NCI-H2196 treated with DMSO at 0.1 percent for 48 hours (cell line): ENCODE results near the gene SLAIN2.
"Not testable (repeated sequence)": the region's sequence is repeated elsewhere in the genome, so short reads cannot be mapped to it uniquely, and the experiment has no call there.

Source experiments
- DNase-seq: peaks from one replicate; lab custom pipeline; 2025; ENCODE audit not compliant: unreplicated experiment; lab: John Stamatoyannopoulos, UW

SLAIN2 gene

DNA sequence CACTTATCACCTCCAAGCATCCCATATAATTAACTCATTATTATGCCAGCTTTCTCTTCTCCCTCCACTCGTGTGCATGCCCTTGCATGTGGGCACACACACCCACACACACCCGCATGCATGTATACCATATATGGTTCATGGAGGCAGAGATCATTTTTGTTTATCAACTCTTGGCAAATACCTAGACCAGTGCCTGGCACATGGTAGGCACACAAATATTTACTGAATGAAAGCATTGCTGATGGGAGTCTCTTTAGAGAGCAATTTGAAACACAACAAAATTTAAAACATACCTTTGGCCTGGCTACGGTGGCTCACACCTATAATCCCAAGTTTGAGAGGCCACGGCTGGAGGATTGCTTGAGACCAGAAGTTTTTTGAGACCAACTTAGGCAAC lies 90.7 kb downstream of the SLAIN2 start:
- DNase-seq: no peak

GRCh38 chr4:48436318-48436717 lies 95.0 kb downstream of the SLAIN2 start:
- no peak for DNase-seq

DNA sequence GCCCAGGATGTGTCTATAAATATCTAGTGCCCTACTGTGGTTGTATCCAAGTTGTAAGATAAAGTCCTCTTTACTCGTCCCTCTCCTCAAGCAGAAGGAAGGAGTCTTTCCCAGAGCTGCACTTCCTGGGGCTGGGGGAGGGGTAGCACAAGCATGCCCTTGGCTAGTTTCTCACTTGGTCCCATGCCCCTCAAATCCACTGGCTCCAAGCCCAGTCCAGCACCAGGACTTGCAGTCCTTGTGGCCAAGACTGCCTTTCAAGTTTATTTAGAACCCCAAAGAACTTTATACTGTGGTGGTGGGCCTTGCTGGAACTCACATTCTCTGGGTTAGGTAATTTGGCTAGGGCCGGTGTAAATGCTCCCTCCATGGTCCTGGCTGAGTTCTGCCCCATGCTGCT lies 98.7 kb downstream of the SLAIN2 start:
- no peak for DNase-seq

GRCh38 chr4:48440914-48441313 lies 99.6 kb downstream of the SLAIN2 start:
- not testable (repeated sequence) for DNase-seq

GRCh38 chr4:48445704-48446103 lies 104.4 kb downstream of the SLAIN2 start:
- no peak for DNase-seq

GRCh38 chr4:48446642-48447041 lies 105.3 kb downstream of the SLAIN2 start:
- DNase-seq: no peak

GRCh38 chr4:48449151-48449550 lies 107.8 kb downstream of the SLAIN2 start:
- no peak for DNase-seq

DNA sequence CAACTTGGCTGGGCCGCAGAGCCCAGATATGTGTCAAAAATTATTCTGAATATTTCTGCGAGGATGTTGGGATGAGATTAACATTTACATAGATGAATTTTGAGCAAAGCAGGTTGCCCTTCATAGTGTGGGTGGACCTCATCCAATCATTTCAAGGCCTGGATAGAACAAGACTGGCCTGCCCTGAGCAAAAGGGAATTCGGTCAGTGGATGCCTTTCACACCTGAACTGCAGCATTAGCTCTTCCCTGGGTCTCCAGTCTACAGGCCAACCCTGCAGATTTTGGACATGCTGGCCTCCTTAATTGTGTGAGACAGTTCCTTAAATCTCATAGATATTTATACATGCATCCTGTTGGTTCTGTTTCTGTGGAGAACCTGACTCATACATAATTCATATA lies 109.4 kb downstream of the SLAIN2 start:
- DNase-seq: no peak

GRCh38 chr4:48451656-48452055 lies 110.3 kb downstream of the SLAIN2 start:
- not testable (repeated sequence) for DNase-seq

DNA sequence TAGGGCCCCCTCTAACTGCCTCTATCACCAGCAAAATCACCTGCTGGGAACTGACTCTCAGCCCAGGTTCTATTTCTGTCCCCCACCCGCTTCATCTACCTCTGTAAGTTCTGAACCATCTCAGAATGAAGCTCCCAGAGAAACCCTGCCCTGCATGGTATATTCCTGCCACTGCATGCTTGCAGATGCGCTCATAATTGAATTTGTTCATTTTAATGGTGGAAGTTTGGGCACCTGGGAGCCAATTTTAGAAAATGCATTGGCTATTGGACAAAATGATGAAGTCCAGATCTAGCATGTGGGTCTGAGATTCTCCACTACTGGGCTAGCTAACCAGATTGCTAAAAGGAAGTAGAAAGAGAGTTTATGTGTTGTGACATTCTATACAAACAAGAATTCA lies 113.3 kb downstream of the SLAIN2 start:
- DNase-seq: no peak

DNA sequence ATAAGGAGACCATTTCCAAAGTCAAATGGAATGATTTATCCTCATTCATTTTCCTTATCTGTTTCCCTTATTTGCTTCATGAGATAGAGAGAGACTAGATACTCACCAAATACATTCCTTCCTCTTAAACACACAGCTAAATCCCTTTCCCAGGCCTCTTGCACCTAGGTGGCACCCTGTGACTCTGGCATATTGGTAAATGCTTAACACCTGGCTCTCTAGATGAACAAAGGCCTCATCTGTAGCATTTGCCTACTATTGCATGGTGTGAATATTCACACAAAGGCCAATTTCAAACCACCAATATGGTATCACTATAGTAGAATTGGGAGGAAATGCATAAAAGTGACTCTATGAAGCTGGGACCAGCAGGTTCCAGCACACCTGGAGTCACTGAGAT lies 119.7 kb downstream of the SLAIN2 start:
- DNase-seq: no peak

- DNase-seq: no peak
These were observed 121.0 kb downstream of the SLAIN2 start for GRCh38 chr4:48462363-48462762.

DNA sequence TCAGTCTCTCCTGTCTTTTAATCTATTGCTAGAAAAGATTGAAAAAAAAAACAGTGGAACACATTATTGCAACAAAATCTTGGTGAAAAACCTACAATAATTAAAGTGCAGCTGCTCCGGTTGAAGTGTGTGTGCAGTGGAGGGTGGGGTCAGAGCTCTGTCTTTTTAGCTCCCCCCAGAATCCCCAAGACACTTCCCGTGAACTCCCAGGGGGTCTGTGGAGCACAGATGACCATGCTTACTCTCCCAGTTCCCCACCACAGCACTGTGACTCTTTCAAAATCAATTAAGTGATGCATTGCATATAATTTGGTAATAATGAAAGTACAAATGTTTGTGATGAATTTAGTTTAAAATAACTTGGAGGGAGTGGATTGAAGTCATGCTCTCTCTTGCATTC lies 126.1 kb downstream of the SLAIN2 start:
- DNase-seq: no peak

DNA sequence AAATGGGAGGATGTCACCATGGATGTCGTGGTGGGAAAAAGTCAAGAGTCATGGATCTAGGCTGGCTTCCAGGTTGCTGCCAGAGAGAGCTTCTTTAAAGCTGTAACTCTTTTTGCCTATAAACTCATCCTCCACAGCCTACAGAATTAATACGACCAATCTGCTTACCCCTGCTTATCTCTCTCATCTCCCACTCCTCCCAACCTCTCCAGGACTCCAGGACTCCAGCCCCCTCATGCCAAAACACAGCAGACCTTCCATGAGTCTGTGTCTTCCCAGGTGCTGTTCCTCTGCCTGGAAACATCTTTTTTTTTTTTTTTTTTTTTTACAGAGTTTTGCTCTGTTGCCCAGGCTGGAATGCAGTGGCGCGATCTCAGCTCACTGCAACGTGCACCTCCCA lies 126.6 kb downstream of the SLAIN2 start:
- no peak for DNase-seq

GRCh38 chr4:48470137-48470536 lies 128.8 kb downstream of the SLAIN2 start:
- DNase-seq: no peak

DNA sequence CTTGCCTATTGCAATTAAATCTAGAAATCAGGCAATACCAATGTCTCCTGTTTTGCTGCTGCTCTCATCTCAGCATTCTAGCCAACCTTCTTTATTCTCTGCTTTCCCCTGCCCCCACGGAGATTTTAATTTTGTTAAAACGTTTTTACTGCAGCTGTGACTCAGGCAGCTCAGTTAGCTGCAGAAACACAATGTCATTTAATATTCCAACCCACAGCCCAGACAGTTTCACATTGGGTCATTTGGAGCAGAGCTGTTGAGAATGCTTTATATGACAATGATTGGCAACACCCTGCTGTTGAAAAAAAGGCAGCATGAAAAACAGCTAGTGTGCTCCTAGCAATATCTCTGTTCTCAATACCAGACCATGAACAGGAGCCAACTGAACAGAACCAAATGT lies 129.2 kb downstream of the SLAIN2 start:
- no peak for DNase-seq

DNA sequence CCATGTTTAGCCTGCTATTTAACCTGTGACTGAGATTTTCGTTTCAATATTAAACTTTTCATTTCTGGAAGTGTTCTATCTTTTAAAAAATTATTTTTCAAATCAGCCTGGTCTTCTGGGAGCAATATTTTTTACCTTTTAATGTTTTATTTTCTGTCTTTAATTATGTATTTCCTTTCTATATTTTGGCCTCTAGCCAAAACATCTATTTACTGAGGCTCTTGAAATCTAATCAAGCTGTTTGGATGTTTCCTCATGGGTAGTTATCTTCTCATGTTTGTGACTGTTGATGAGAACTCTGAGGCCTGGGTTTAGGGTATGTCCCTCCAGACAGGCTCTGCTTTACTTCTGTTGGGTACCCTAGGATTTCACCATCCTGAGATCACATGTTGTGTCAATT lies 131.5 kb downstream of the SLAIN2 start:
- no peak for DNase-seq

- DNase-seq: no peak
These were observed 134.4 kb downstream of the SLAIN2 start for GRCh38 chr4:48475770-48476169.
